Activated CD8-positive, alpha-beta memory T cell treated with anti-CD3 and anti-CD28 coated beads, Interleukin-2, amount 50 U/mL, for 24 hours (primary cell): Measurements from ENCODE around the gene KIDINS220.

ENCODE experiments used
- DNase-seq: peaks from one replicate; pipeline ENCODE4 v3.0.0-alpha.2; 2020; ENCODE audit errors: extremely low read depth

The KIDINS220 gene

GRCh38 chr2:8805278-8806210 is 31.9 kb downstream of the KIDINS220 start:
- no peak for DNase-seq

- DNase-seq = peak; percentile 6
These were observed 33.6 kb downstream of the KIDINS220 start for GRCh38 chr2:8803658-8804379.

GRCh38 chr2:8802741-8803140 is 34.7 kb downstream of the KIDINS220 start:
- DNase-seq = no peak

- DNase-seq = no peak
These were observed 36.6 kb downstream of the KIDINS220 start for GRCh38 chr2:8800821-8801220.

- no peak for DNase-seq
These were observed 37.2 kb downstream of the KIDINS220 start for GRCh38 chr2:8800218-8800617.

GRCh38 chr2:8799004-8799403 is 38.4 kb downstream of the KIDINS220 start:
- DNase-seq = no peak

GRCh38 chr2:8798393-8798792 is 39.0 kb downstream of the KIDINS220 start:
- no peak for DNase-seq

- DNase-seq = no peak
These were observed 39.7 kb downstream of the KIDINS220 start for GRCh38 chr2:8797682-8798081.

GRCh38 chr2:8796878-8797550 is 40.4 kb downstream of the KIDINS220 start:
- no peak for DNase-seq

- DNase-seq = no peak
These were observed 41.0 kb downstream of the KIDINS220 start for GRCh38 chr2:8796315-8796848.

- DNase-seq = no peak
These were observed 42.2 kb downstream of the KIDINS220 start for GRCh38 chr2:8794923-8795825.

- DNase-seq = no peak
These were observed 46.7 kb downstream of the KIDINS220 start for GRCh38 chr2:8790739-8791162.

- no peak for DNase-seq
These were observed 51.0 kb downstream of the KIDINS220 start for GRCh38 chr2:8786463-8786862.

- DNase-seq = no peak
These were observed 57.4 kb downstream of the KIDINS220 start for GRCh38 chr2:8779795-8780671.

GRCh38 chr2:8774371-8774770 is 63.0 kb downstream of the KIDINS220 start:
- DNase-seq = no peak

- no peak for DNase-seq
These were observed 70.1 kb downstream of the KIDINS220 start for GRCh38 chr2:8767324-8767723.

GRCh38 chr2:8761529-8762164 is 75.8 kb downstream of the KIDINS220 start:
- no peak for DNase-seq

GRCh38 chr2:8756716-8757115 is 80.7 kb downstream of the KIDINS220 start:
- DNase-seq = no peak

- no peak for DNase-seq
These were observed 81.2 kb downstream of the KIDINS220 start for GRCh38 chr2:8756230-8756629.
